GM23338 (cell line): ENCODE data around the gene UNKL. TPM values are rescaled to one million over a fixed set of nuclear protein-coding genes. Genes with fewer than 3 reads are reported as not detected.
"Not testable (repeated sequence)": the region's sequence is repeated elsewhere in the genome, so short reads cannot be mapped to it uniquely, and the experiment has no call there.

Experiments used
- ATAC-seq: fragments of 200-7000 bp; cut with Tn5 transposase; 3 replicates; pipeline ENCODE4 v1.9.1; 2020
- DNase-seq: peaks from one replicate; pipeline ENCODE4 v3.0.0-alpha.2; 2015; ENCODE audit warnings: low spot score
- H2AFZ ChIP-seq: fragments of 200-600 bp; sonication (generic); 2 replicates; pipeline ENCODE4 v1.8.0; 2016; ENCODE audit warnings: antibody characterized with exemption, mild to moderate bottlenecking, moderate library complexity
- H3F3A ChIP-seq: fragments of 200-600 bp; sonication (generic); replicated peaks from 2 replicates; pipeline ENCODE4 v1.8.0; 2017; ENCODE audit warnings: antibody characterized with exemption, mixed run types, low read depth
- H3K27ac ChIP-seq: fragments of 200-600 bp; sonication (generic); 2 replicates; pipeline ENCODE4 v1.6.1; 2016; ENCODE audit warnings: low read depth
- H3K27me3 ChIP-seq: fragments of 200-600 bp; sonication (generic); 2 replicates; pipeline ENCODE4 v1.8.0; 2016; ENCODE audit warnings: mild to moderate bottlenecking, mixed run types, moderate library complexity; ENCODE audit not compliant: insufficient read depth
- H3K36me3 ChIP-seq: fragments of 200-600 bp; sonication (generic); 2 replicates; pipeline ENCODE4 v1.8.0; 2016; ENCODE audit warnings: mild to moderate bottlenecking; ENCODE audit not compliant: insufficient read depth
- H3K4me1 ChIP-seq: fragments of 200-600 bp; sonication (generic); 2 replicates; pipeline ENCODE4 v1.8.0; 2016; ENCODE audit warnings: mild to moderate bottlenecking, moderate library complexity; ENCODE audit not compliant: insufficient read depth
- H3K4me2 ChIP-seq: fragments of 200-600 bp; sonication (generic); 2 replicates; pipeline ENCODE4 v1.7.1; 2017; ENCODE audit warnings: mixed run types
- H3K4me3 ChIP-seq: fragments of 200-600 bp; sonication (generic); 2 replicates; pipeline ENCODE4 v1.6.1; 2016; ENCODE audit warnings: mixed run types
- H3K79me2 ChIP-seq: fragments of 200-600 bp; sonication (generic); replicated peaks from 2 replicates; pipeline ENCODE4 v1.8.0; 2017; ENCODE audit warnings: mild to moderate bottlenecking; ENCODE audit not compliant: insufficient read depth
- H3K9me2 ChIP-seq: fragments of 200-600 bp; sonication (generic); 2 replicates; pipeline ENCODE4 v1.8.0; 2017; ENCODE audit not compliant: insufficient read depth
- H4K20me1 ChIP-seq: fragments of 200-600 bp; sonication (generic); replicated peaks from 2 replicates; pipeline ENCODE4 v1.8.0; 2017; ENCODE audit warnings: mild to moderate bottlenecking; ENCODE audit not compliant: insufficient read depth
- H3K27ac Mint-ChIP-seq: 2 replicates; pipeline ENCODE4 v1.8.0; 2020; ENCODE audit warnings: inconsistent platforms, mild to moderate bottlenecking, moderate library complexity, mixed read lengths
- H3K27me3 Mint-ChIP-seq: 3 replicates; pipeline ENCODE4 v1.8.0; 2022; ENCODE audit warnings: low read depth, mild to moderate bottlenecking, moderate library complexity, mixed read lengths, inconsistent platforms; ENCODE audit not compliant: insufficient read depth, poor library complexity
- H3K36me3 Mint-ChIP-seq: 3 replicates; pipeline ENCODE4 v1.8.0; 2021; ENCODE audit warnings: low read depth, mild to moderate bottlenecking, inconsistent platforms, moderate library complexity, mixed read lengths
- H3K4me1 Mint-ChIP-seq: 3 replicates; pipeline ENCODE4 v1.8.0; 2020; ENCODE audit warnings: mild to moderate bottlenecking, inconsistent platforms, mixed read lengths
- H3K4me3 Mint-ChIP-seq: 3 replicates; pipeline ENCODE4 v1.8.0; 2021; ENCODE audit warnings: moderate library complexity, mild to moderate bottlenecking, inconsistent platforms, mixed read lengths
- H3K9me3 Mint-ChIP-seq: 3 replicates; pipeline ENCODE4 v1.8.0; 2020; ENCODE audit warnings: moderate library complexity, mild to moderate bottlenecking, inconsistent platforms, mixed read lengths
- CREB1 ChIP-seq: fragments of 250-450 bp; sonication (Bioruptor Pico); IDR thresholded peaks from 2 replicates; pipeline ENCODE4 v1.5.0; 2020; ENCODE audit warnings: low read depth, mild to moderate bottlenecking, moderate library complexity
- EZH2 ChIP-seq: fragments of 200-600 bp; sonication (generic); IDR thresholded peaks from one replicate; pipeline ENCODE4 v1.8.0; 2017; ENCODE audit warnings: antibody characterized with exemption, mild to moderate bottlenecking, low read depth; ENCODE audit not compliant: unreplicated experiment
- EZH2phosphoT487 ChIP-seq: fragments of 200-600 bp; sonication (generic); IDR thresholded peaks from one replicate; pipeline ENCODE4 v1.8.1; 2018; ENCODE audit warnings: antibody characterized with exemption; ENCODE audit not compliant: unreplicated experiment
- POLR2AphosphoS5 ChIP-seq: IDR thresholded peaks from 2 replicates; pipeline ENCODE4 v1.6.1; 2016; ENCODE audit warnings: antibody characterized with exemption, low read depth
- STAT1 ChIP-seq: IDR thresholded peaks from one replicate; pipeline ENCODE4 v1.6.1; 2016; ENCODE audit warnings: antibody characterized with exemption; ENCODE audit not compliant: unreplicated experiment
- ZNF114 ChIP-seq: fragments of 250-450 bp; sonication (Bioruptor Pico); IDR thresholded peaks from 2 replicates; pipeline ENCODE4 v1.5.0; 2020; ENCODE audit warnings: mild to moderate bottlenecking, moderate library complexity
- ZNF331 ChIP-seq: fragments of 250-450 bp; sonication (Bioruptor Pico); IDR thresholded peaks from 2 replicates; pipeline ENCODE4 v1.5.0; 2020; ENCODE audit warnings: low read depth, mild to moderate bottlenecking, moderate library complexity
- polyA plus RNA-seq: library from polyadenylated mRNA; unstranded; fragments of >200 nt; fragmentation: Nextera tagmentation; extraction: Ambion mirVana; gene quantifications from 2 replicates; pipeline ENCODE4 v1.2.1, GENCODE V29; 2016
- total RNA-seq: library from RNA; depleted of rRNA; stranded (reverse); fragments of >200 nt; shearing (Covaris generic); gene quantifications from 2 replicates; pipeline ENCODE4 v1.2.3, GENCODE V29; 2014
- TF ChIP-seq, protein P1 (sequence below), 2 experiments: fragments of 200-600 bp in 1 of 2; sonication (generic) in 1 of 2; conservative IDR thresholded peaks; 2 replicates each; pipeline versions ENCODE4 v1.5.1 to v1.6.1; 2016 to 2017; ENCODE audit warnings: antibody characterized with exemption in 2 of 2, low read depth in 2 of 2, mild to moderate bottlenecking in 2 of 2, moderate library complexity in 1 of 2
- TF ChIP-seq, protein P2 (sequence below): IDR thresholded peaks from one replicate; pipeline ENCODE4 v1.6.1; 2018; ENCODE audit warnings: antibody characterized with exemption; ENCODE audit not compliant: unreplicated experiment

Gene UNKL
- total and polyA plus RNA-seq, 2 experiments from 2014 or later, result 16.7 to 28.7 TPM

DNA sequence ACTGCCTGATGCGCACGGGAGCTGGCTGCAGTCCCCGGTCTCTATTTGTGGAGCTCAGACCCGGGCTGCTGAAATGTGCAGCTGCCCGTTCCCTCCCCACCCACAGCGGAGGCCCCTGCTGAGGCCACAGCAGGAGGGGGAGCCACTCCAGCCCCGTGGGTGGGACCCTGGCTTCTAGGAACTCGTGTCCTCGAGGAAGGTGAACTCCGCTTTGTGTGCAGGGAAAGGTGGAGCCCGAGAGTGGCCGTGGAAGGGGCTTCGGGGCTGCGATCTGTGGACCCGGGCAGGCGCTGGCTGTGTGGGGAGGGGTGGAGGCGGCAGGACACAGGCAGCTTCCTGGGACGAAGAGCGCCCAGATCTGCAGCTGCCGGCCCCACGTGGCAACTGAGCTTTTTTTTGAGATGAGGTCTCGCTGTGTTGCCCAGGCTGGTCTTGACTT, 26.9 kb upstream of the UNKL start:
- Mint-ChIP-seq H3K4me3 (no peak overlapping the region), H3K27me3 (peaks cover 2% of the 10 kb centered on the region), H3K36me3 (no peaks in the 10 kb centered on the region), H3K4me1 (no peaks in the 10 kb centered on the region), H3K9me3 (no peaks in the 10 kb centered on the region), H3K27ac (no peak overlapping the region)
- DNase-seq (no peak), ATAC-seq (no peak)
- Histone ChIP-seq H4K20me1 (no peaks in the 10 kb centered on the region), H3K36me3 (no peaks in the 10 kb centered on the region), H2AFZ (no peak overlapping the region), H3K4me3 (no peak overlapping the region), H3K27me3 (no peaks in the 10 kb centered on the region), H3K4me1 (no peaks in the 10 kb centered on the region), H3K4me2 (no peak overlapping the region), H3K27ac (no peak overlapping the region), H3K9me2 (no peaks in the 10 kb centered on the region), H3K79me2 (no peaks in the 10 kb centered on the region), H3F3A (no peaks in the 10 kb centered on the region)
- TF ChIP-seq, protein P1, sequence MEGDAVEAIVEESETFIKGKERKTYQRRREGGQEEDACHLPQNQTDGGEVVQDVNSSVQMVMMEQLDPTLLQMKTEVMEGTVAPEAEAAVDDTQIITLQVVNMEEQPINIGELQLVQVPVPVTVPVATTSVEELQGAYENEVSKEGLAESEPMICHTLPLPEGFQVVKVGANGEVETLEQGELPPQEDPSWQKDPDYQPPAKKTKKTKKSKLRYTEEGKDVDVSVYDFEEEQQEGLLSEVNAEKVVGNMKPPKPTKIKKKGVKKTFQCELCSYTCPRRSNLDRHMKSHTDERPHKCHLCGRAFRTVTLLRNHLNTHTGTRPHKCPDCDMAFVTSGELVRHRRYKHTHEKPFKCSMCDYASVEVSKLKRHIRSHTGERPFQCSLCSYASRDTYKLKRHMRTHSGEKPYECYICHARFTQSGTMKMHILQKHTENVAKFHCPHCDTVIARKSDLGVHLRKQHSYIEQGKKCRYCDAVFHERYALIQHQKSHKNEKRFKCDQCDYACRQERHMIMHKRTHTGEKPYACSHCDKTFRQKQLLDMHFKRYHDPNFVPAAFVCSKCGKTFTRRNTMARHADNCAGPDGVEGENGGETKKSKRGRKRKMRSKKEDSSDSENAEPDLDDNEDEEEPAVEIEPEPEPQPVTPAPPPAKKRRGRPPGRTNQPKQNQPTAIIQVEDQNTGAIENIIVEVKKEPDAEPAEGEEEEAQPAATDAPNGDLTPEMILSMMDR (conservative IDR thresholded peaks at IDR 0.05; ENCODE audit: low read depth in 2 of 2), result no peak
- no peak for TF ChIP-seq EZH2
- no peak for TF ChIP-seq CREB1
- no peak for TF ChIP-seq EZH2phosphoT487
- TF ChIP-seq ZNF331 (CRISPR knock-in tag), result no peak
- no peak for TF ChIP-seq STAT1
- TF ChIP-seq, protein P2, sequence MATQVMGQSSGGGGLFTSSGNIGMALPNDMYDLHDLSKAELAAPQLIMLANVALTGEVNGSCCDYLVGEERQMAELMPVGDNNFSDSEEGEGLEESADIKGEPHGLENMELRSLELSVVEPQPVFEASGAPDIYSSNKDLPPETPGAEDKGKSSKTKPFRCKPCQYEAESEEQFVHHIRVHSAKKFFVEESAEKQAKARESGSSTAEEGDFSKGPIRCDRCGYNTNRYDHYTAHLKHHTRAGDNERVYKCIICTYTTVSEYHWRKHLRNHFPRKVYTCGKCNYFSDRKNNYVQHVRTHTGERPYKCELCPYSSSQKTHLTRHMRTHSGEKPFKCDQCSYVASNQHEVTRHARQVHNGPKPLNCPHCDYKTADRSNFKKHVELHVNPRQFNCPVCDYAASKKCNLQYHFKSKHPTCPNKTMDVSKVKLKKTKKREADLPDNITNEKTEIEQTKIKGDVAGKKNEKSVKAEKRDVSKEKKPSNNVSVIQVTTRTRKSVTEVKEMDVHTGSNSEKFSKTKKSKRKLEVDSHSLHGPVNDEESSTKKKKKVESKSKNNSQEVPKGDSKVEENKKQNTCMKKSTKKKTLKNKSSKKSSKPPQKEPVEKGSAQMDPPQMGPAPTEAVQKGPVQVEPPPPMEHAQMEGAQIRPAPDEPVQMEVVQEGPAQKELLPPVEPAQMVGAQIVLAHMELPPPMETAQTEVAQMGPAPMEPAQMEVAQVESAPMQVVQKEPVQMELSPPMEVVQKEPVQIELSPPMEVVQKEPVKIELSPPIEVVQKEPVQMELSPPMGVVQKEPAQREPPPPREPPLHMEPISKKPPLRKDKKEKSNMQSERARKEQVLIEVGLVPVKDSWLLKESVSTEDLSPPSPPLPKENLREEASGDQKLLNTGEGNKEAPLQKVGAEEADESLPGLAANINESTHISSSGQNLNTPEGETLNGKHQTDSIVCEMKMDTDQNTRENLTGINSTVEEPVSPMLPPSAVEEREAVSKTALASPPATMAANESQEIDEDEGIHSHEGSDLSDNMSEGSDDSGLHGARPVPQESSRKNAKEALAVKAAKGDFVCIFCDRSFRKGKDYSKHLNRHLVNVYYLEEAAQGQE, result no peak
- TF ChIP-seq ZNF114 (CRISPR knock-in tag), result no peak
- no peak for TF ChIP-seq POLR2AphosphoS5

DNA sequence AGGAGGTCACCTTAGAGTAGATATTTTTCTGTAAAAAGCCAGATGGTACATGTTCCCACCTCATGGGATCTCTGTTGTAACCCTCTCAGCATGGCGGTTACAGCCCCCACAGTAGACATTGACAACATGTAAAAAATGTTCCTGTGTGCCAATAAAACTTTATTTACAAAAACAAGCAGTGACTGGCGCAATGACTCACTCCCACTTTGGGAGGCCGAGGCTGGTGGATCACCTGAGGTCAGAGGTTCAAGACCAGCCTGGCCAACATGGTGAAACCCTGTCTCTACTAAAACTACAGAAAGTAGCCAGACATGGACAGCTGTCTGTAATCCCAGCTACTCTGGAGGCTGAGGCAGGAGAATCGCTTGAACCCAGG, 25.2 kb upstream of the UNKL start:
- not testable (repeated sequence) for H3K27me3 Mint-ChIP-seq, H3K9me2 ChIP-seq, H3F3A ChIP-seq, H3K27ac Mint-ChIP-seq, ATAC-seq, H3K36me3 Mint-ChIP-seq, H3K4me1 ChIP-seq, H3K4me3 Mint-ChIP-seq, H3K4me2 ChIP-seq, H3K4me3 ChIP-seq, H3K27me3 ChIP-seq, H2AFZ ChIP-seq, H3K9me3 Mint-ChIP-seq, H3K79me2 ChIP-seq, H3K36me3 ChIP-seq, H3K4me1 Mint-ChIP-seq, DNase-seq, H3K27ac ChIP-seq, H4K20me1 ChIP-seq
